Glutamatergic neuron (in vitro differentiated cells): Measurements from ENCODE around the gene UBE2Q1. TPM values are rescaled to one million over a fixed set of nuclear protein-coding genes. Genes with fewer than 3 reads are reported as not detected.

ENCODE experiments used
- DNase-seq: peaks from one replicate; pipeline ENCODE4 v3.0.0; 2022
- H3K27ac Mint-ChIP-seq: one replicate; pipeline ENCODE4 v1.8.0; 2020; ENCODE audit warnings: mild to moderate bottlenecking, mixed read lengths, inconsistent platforms; ENCODE audit not compliant: unreplicated experiment
- H3K27me3 Mint-ChIP-seq: one replicate; pipeline ENCODE4 v1.8.0; 2020; ENCODE audit warnings: mild to moderate bottlenecking, moderate library complexity, mixed read lengths, inconsistent platforms; ENCODE audit not compliant: unreplicated experiment
- H3K36me3 Mint-ChIP-seq: one replicate; pipeline ENCODE4 v1.8.0; 2020; ENCODE audit warnings: mild to moderate bottlenecking, mixed read lengths, inconsistent platforms; ENCODE audit not compliant: unreplicated experiment
- H3K4me1 Mint-ChIP-seq: one replicate; pipeline ENCODE4 v1.8.0; 2020; ENCODE audit warnings: mild to moderate bottlenecking, low read depth, mixed read lengths, inconsistent platforms; ENCODE audit not compliant: unreplicated experiment
- H3K4me3 Mint-ChIP-seq: one replicate; pipeline ENCODE4 v1.8.0; 2020; ENCODE audit warnings: mild to moderate bottlenecking, mixed read lengths, inconsistent platforms; ENCODE audit not compliant: unreplicated experiment
- H3K9me3 Mint-ChIP-seq: one replicate; pipeline ENCODE4 v1.8.0; 2020; ENCODE audit warnings: mild to moderate bottlenecking, moderate library complexity, mixed read lengths, inconsistent platforms; ENCODE audit not compliant: unreplicated experiment
- total RNA-seq: library from RNA; stranded (reverse); fragmentation: NEBNext Ultra II Directional; extraction: Animal tissue kit (Norgen Biotek cat#: 25700); gene quantifications from one replicate; pipeline ENCODE4 v1.2.1, GENCODE V29; 2021; ENCODE audit not compliant: unreplicated experiment
- TF ChIP-seq, protein P1 (sequence below): fragments of 200-600 bp; sonication (generic); IDR thresholded peaks from one replicate; pipeline ENCODE4 v1.5.0; 2021; ENCODE audit not compliant: partially characterized antibody, unreplicated experiment

The UBE2Q1 gene
- total RNA-seq, 1 donor from 2014 or later: 80.5 TPM

DNA sequence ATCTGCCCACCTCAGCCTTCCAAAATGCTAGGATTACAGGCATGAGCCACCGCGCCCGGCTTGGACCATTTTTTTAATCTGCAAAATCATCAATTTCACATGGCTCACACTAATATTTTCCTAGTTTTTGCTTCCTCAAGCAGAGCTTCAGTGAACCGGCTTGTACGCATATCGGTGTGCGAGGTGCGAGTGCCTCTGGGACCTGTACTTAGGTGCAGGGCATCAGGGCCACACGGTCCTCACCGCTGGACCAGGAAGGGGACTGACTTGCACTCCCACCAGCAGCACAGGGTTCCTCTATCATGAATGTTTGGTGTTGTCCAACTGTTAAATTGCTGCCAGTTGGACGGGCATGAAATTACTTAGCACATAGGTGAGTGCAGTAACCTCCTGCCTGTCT, 40.8 kb downstream of the UBE2Q1 start:
- Mint-ChIP-seq H3K9me3 (no peaks in the 10 kb centered on the region), H3K4me1 (peaks cover 3% of the 10 kb centered on the region), H3K27ac (no peak overlapping the region), H3K4me3 (no peak overlapping the region), H3K27me3 (peaks cover 3% of the 10 kb centered on the region), H3K36me3 (no peaks in the 10 kb centered on the region)
- TF ChIP-seq, protein P1, sequence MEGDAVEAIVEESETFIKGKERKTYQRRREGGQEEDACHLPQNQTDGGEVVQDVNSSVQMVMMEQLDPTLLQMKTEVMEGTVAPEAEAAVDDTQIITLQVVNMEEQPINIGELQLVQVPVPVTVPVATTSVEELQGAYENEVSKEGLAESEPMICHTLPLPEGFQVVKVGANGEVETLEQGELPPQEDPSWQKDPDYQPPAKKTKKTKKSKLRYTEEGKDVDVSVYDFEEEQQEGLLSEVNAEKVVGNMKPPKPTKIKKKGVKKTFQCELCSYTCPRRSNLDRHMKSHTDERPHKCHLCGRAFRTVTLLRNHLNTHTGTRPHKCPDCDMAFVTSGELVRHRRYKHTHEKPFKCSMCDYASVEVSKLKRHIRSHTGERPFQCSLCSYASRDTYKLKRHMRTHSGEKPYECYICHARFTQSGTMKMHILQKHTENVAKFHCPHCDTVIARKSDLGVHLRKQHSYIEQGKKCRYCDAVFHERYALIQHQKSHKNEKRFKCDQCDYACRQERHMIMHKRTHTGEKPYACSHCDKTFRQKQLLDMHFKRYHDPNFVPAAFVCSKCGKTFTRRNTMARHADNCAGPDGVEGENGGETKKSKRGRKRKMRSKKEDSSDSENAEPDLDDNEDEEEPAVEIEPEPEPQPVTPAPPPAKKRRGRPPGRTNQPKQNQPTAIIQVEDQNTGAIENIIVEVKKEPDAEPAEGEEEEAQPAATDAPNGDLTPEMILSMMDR: no peak
- no peak for DNase-seq

DNA sequence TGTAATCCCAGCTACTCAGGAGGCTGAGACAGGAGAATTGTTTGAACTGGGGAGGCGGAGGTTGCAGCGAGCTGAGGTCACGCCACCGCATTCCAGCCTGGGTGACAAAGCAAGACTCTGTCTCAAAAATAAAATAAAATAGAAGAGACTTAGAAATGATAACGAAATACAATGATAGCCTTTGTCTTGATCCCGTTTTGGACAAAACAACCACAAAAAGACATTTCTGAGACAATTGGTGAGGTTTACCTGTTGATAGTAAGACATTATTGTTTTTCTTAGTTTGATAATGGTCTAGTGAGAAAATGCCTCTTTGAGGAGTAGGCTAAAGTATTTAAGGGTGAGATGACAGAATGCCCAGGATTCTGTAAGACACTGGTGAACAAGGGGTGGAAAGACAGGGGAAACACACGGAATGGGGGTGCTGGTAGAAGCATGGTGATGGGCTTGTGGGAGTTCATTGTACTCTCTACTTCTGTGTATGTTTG, 44.4 kb downstream of the UBE2Q1 start:
- peaks cover 3% of the 10 kb centered on the region for H3K27me3 Mint-ChIP-seq

DNA sequence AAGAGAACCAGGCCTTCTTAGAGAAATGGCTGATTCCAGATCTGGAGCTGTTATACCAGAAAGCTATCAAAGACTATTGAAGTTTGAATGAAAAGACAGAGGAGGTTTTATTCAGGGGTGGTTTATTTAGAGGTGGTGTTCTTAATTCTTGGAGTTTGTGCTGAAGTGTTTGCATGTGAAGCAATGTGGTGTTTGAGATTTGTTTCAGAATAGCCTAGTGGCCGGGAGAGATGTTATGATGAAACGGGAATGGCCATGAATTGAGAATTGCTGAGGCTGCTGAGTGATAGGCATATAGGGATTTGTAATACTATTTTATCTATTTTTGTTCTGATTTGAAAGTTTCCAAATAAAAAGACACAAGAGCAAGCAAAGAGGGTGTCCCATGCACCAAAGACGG, 45.7 kb downstream of the UBE2Q1 start:
- TF ChIP-seq, protein P1: no peak
- H3K36me3 Mint-ChIP-seq: no peaks in the 10 kb centered on the region

More for the DNA sequence above, 44.4 kb downstream of the UBE2Q1 start:
- Mint-ChIP-seq H3K9me3 (no peaks in the 10 kb centered on the region), H3K4me1 (no peaks in the 10 kb centered on the region), H3K4me3 (no peak overlapping the region), H3K27ac (no peak overlapping the region), H3K36me3 (no peaks in the 10 kb centered on the region)
- DNase-seq: no peak
- TF ChIP-seq, protein P1: no peak

DNA sequence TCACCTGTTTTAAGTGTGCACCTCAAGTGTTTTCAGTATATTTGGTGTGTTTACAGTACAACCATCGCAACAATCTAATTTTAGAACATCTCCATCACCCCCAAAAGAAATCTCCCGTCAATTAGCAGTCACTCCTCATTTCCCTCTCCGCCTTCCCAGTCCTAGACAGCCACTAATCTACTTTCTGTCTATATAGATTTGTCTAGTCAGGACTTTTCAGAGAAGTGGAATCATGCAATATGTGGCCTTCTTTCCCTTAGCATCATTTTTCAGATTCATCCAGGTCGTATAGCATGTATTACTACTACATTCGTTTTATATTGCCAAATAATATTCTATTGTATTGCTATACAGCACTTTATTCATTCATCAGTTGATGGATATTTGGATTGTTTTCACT, 54.6 kb downstream of the UBE2Q1 start:
- Mint-ChIP-seq H3K27me3 (peaks cover 16% of the 10 kb centered on the region), H3K4me3 (peak overlapping the region; percentile 31)

More for the DNA sequence above, 45.7 kb downstream of the UBE2Q1 start:
- Mint-ChIP-seq H3K9me3 (no peaks in the 10 kb centered on the region), H3K4me3 (no peak overlapping the region), H3K4me1 (no peaks in the 10 kb centered on the region), H3K27me3 (peaks cover 3% of the 10 kb centered on the region), H3K27ac (no peak overlapping the region)
- DNase-seq: no peak

DNA sequence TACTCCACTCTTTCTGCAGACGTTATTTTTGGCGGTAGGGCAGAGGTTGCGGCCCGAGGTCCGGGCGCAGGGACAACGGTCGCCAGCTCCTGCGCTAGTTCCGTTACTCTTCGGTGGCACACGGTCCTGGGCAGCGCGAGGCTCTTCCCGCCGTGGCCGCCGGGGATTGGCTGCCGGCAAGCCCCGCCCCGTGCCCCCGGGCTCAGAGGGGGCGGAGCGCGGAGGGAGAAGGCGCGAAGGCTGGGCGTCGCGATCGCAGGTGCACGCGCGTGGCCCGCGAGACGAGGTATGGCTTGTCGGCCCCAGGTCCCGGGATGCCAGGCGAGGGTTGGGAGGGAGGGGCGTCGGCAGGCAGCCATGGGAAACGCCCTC, 55.7 kb downstream of the UBE2Q1 start:
- TF ChIP-seq, protein P1: no peak

More for the DNA sequence above, 54.6 kb downstream of the UBE2Q1 start:
- Mint-ChIP-seq H3K36me3 (peaks cover 5% of the 10 kb centered on the region), H3K9me3 (peaks cover 4% of the 10 kb centered on the region), H3K4me1 (no peaks in the 10 kb centered on the region), H3K27ac (no peak overlapping the region)
- TF ChIP-seq, protein P1: no peak
- no peak for DNase-seq

More for the DNA sequence above, 55.7 kb downstream of the UBE2Q1 start:
- H3K27ac Mint-ChIP-seq: no peak overlapping the region
- no peak overlapping the region for H3K4me3 Mint-ChIP-seq
- peaks cover 16% of the 10 kb centered on the region for H3K27me3 Mint-ChIP-seq
- no peak for DNase-seq
- H3K9me3 Mint-ChIP-seq: peaks cover 4% of the 10 kb centered on the region
- H3K36me3 Mint-ChIP-seq: peaks cover 5% of the 10 kb centered on the region
- H3K4me1 Mint-ChIP-seq: no peaks in the 10 kb centered on the region
